ENCODE results near the gene CEP112. TPM values are rescaled to one million over a fixed set of nuclear protein-coding genes. Genes with fewer than 3 reads are reported as not detected.

Gene CEP112
- 1 to 10 TPM; 5.0 to 8.6 TPM for total RNA-seq

- ATAC-seq (replicated peaks in 1 of 2) (peak; percentile 85 to 89), DNase-seq (peak; percentile 82 to 87)
- peak within 1 kb of the TSS; percentile 86 to 88 for H3K4me3 Mint-ChIP-seq
- H3K4me1 Mint-ChIP-seq (ENCODE audit: low read depth), result peaks cover 11% of the 10 kb centered on the region
- peak within 1 kb of the TSS; percentile 79 for H3K27ac Mint-ChIP-seq
- no peaks in the 10 kb centered on the region for H3K36me3 Mint-ChIP-seq (ENCODE audit: insufficient read depth in 2 of 2)
- no peaks in the 10 kb centered on the region for H3K9me3 Mint-ChIP-seq
- H3K27me3 Mint-ChIP-seq (ENCODE audit: low read depth), result no peaks in the 10 kb centered on the region
Observed at GRCh38 chr17:66191593-66192377, at the start of gene CEP112. Gene CEP112, minus strand, starts transcription at chr17:66192133.

DNA sequence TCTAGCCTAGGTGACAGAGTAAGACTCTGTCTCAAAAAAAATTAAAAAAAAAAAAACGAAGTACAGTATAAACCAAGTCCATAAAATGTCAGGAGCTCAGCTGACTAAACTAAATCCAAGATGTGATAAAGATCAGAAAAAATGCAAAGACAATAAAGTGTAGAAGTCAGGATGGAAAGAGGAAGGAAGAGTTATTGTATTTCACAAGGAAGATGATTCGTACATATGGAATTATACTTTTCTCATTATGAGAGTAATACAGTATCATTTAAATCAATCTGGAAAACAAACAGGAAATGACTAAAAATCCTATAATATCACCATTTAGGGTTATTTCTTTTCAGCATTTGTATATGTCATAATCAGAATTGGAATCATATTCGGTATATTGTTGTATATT lies 48.7 kb upstream of the CEP112 start:
- H3K27ac Mint-ChIP-seq, result no peak overlapping the region
- no peak for ATAC-seq (replicated peaks in 1 of 2)

GRCh38 chr17:66240013-66240412 lies 48.1 kb upstream of the CEP112 start:
- Mint-ChIP-seq H3K4me1 (ENCODE audit: low read depth) (peaks cover 10% of the 10 kb centered on the region), H3K36me3 (ENCODE audit: insufficient read depth in 2 of 2) (no peaks in the 10 kb centered on the region), H3K9me3 (no peaks in the 10 kb centered on the region), H3K4me3 (no peak overlapping the region), H3K27me3 (ENCODE audit: low read depth) (no peaks in the 10 kb centered on the region), H3K27ac (no peak overlapping the region)
- no peak for DNase-seq
- no peak for ATAC-seq (replicated peaks in 1 of 2)

More for the DNA sequence above, 48.7 kb upstream of the CEP112 start:
- DNase-seq, result no peak
- Mint-ChIP-seq H3K4me1 (ENCODE audit: low read depth) (peaks cover 10% of the 10 kb centered on the region), H3K36me3 (ENCODE audit: insufficient read depth in 2 of 2) (no peaks in the 10 kb centered on the region), H3K9me3 (no peaks in the 10 kb centered on the region), H3K27me3 (ENCODE audit: low read depth) (no peaks in the 10 kb centered on the region), H3K4me3 (no peak overlapping the region)

GRCh38 chr17:66235377-66235994 lies 43.6 kb upstream of the CEP112 start:
- no peak overlapping the region for H3K4me3 Mint-ChIP-seq
- ATAC-seq (replicated peaks in 1 of 2) (no peak), DNase-seq (no peak)
- H3K4me1 Mint-ChIP-seq (ENCODE audit: low read depth), result peaks cover 15% of the 10 kb centered on the region
- no peaks in the 10 kb centered on the region for H3K9me3 Mint-ChIP-seq
- H3K27me3 Mint-ChIP-seq (ENCODE audit: low read depth), result no peaks in the 10 kb centered on the region
- no peaks in the 10 kb centered on the region for H3K36me3 Mint-ChIP-seq (ENCODE audit: insufficient read depth in 2 of 2)
- H3K27ac Mint-ChIP-seq, result no peak overlapping the region

GRCh38 chr17:66234611-66235010 lies 42.7 kb upstream of the CEP112 start:
- no peaks in the 10 kb centered on the region for H3K36me3 Mint-ChIP-seq (ENCODE audit: insufficient read depth in 2 of 2)
- no peaks in the 10 kb centered on the region for H3K9me3 Mint-ChIP-seq
- H3K27me3 Mint-ChIP-seq (ENCODE audit: low read depth), result no peaks in the 10 kb centered on the region
- H3K27ac Mint-ChIP-seq, result no peak overlapping the region
- no peak overlapping the region for H3K4me3 Mint-ChIP-seq
- ATAC-seq (replicated peaks in 1 of 2), result no peak
- DNase-seq, result no peak
- H3K4me1 Mint-ChIP-seq (ENCODE audit: low read depth), result peaks cover 8% of the 10 kb centered on the region

DNA sequence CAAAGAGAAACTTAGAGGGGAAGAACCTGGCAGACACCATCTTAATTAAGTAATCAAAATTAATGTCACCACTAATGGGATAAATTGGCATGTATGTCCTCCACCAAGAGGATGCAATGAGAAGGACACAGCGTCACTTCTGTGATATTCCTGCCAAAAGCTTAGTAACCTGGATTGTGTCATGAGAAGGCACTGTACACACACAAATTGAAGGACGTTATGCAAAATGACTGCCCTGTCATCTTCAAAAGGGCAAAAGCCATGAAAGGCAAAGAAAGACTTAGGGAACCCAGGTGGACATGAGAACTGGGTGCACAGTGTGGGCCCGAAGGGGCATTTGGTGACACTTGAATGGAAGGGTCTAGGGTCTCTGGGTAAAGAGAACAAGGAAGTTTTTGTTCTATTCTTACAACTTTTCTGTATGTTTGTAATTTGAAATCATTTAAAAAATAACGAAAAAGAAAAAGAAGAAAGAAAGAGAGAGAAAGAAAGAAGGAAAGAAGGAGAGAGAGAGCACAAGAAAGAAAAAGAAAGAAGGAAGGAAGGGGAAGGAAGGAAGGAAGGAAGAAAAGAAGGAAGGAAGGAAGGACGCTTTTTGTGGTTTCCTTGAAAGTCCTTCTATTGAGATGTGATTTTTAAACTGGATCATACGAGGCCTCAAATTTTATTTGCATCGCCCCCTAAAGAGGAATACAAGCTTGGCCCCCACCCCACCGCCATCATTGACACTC lies 41.3 kb upstream of the CEP112 start:
- Mint-ChIP-seq H3K27me3 (ENCODE audit: low read depth) (no peaks in the 10 kb centered on the region), H3K4me1 (ENCODE audit: low read depth) (peaks cover 8% of the 10 kb centered on the region), H3K4me3 (no peak overlapping the region), H3K36me3 (ENCODE audit: insufficient read depth in 2 of 2) (no peaks in the 10 kb centered on the region), H3K9me3 (no peaks in the 10 kb centered on the region), H3K27ac (no peak overlapping the region)
- no peak for DNase-seq
- no peak for ATAC-seq (replicated peaks in 1 of 2)

DNA sequence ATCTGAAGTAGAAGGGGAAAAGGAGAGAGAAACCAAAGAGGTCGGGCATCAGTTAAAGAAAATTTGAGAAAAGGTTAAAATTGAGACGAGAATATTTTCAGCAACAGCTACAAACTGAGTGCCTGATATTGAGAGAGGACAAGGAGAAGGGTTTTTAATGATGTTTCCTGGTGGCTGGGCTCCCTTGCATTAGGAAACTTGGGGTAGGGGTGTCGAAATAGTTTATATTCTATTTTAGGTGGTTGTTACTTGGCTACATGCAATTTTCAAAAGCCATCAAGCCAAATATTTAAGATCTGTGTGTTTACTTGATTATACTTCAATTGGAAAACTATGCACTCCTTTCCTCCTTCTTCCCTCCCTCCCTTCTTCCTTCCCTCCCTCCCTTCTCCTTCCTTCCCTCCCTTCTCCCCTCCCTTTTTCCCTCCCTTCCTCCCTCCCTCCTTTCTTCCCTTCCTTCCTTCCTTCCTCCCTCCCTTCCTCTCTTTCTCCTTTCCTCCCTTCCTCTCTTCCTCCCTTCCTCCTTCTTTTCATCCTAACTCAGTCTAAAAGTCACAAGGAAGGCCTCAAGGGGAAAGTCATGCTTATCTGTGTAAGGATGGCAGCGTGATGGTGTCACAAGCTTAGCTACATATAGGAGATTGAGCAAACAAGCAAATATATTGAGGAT lies 39.1 kb upstream of the CEP112 start:
- DNase-seq (no peak), ATAC-seq (replicated peaks in 1 of 2) (no peak)
- Mint-ChIP-seq H3K27ac (no peak overlapping the region), H3K9me3 (no peaks in the 10 kb centered on the region), H3K36me3 (ENCODE audit: insufficient read depth in 2 of 2) (no peaks in the 10 kb centered on the region), H3K27me3 (ENCODE audit: low read depth) (no peaks in the 10 kb centered on the region), H3K4me1 (ENCODE audit: low read depth) (peaks cover 8% of the 10 kb centered on the region), H3K4me3 (no peak overlapping the region)

DNA sequence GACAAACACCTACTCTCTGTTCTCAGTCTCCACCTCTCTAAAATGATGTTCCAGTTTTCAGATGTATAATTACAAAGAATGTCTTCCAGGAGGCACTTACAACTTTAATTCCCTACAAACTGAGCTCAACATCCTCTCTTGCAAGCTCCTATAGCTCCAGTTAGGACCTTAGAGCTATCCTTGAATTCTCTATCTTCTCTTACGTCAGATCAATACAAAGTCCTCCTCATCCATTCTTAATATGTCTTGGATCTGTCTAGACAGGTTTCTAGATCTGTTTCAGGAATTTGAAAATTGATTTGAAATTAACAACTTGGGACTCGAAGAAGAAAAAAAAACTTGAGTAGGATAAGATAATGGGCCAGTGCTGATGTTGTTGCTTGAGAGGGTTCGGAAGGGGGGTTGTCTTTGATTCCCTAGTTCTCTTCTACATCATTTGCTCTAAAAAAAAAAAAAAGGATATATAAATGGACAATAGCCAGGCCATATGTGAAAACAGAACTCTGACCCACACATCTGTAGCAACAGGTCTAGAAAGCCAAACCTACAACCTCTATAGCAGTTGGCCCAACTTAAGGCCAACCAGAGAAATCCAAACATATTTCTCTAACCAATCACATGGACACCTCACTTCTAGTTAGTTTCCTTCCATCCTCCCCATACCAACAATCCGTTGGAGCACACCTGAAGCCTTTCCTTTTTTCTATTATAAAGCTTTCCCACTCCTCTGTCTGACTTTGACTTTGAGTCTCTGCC lies 38.0 kb upstream of the CEP112 start:
- H3K9me3 Mint-ChIP-seq, result no peaks in the 10 kb centered on the region

DNA sequence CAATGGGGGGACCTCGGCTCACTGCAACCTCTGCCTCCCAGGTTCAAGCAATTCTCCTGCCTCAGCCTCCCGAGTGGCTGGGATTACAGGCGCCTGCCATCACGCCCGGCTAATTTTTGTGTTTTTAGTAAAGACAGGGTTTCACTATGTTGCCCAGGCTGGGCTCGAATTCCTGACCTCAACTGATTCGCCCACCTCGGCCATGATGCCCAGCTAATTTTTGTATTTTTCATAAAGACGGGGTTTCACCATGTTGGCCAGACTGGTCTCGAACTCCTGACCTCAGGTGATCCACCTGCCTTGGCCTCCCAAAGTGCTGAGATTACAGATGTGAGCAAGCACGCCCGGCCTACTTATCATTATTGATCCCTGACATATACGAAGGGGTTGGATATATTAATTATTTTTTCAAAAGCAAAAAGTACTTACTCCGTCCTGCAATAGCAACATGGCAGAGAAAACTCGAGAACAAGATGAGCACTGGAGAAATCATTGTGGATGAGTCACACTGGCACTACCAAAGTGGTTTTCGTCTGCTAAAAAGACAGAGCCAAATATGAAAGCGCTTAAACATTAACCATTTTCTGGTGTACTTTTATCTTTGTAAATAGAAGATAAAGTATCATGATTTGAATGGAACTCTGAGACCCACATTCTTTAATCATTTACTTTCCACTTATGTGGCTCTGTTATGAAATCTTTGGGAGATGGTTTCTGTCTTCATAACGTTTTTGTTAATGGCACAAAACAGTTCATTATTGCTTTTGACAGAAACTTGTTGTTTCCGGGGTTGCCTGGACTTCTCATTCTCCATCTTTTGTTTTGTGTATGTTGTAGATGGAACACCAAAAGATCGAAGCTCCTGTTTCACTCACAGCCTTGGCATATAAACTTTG lies 37.2 kb upstream of the CEP112 start, which contains the start of gene APOH:
Gene APOH, minus strand, starts transcription at position 529 of the 896 bp plus-strand sequence. Its CDS starts 36 bp downstream, at position 493.
- Mint-ChIP-seq H3K27me3 (ENCODE audit: low read depth) (no peaks in the 10 kb centered on the region), H3K27ac (no peak within 1 kb of the TSS), H3K36me3 (ENCODE audit: insufficient read depth in 2 of 2) (no peaks in the 10 kb centered on the region), H3K4me3 (no peak within 1 kb of the TSS), H3K4me1 (ENCODE audit: low read depth) (peaks cover 8% of the 10 kb centered on the region), H3K9me3 (no peaks in the 10 kb centered on the region)
- no peak for DNase-seq
- ATAC-seq (replicated peaks in 1 of 2), result no peak

More for the DNA sequence above, 38.0 kb upstream of the CEP112 start:
- Mint-ChIP-seq H3K27ac (no peak overlapping the region), H3K36me3 (ENCODE audit: insufficient read depth in 2 of 2) (no peaks in the 10 kb centered on the region), H3K4me1 (ENCODE audit: low read depth) (peaks cover 8% of the 10 kb centered on the region), H3K4me3 (no peak overlapping the region), H3K27me3 (ENCODE audit: low read depth) (no peaks in the 10 kb centered on the region)
- no peak for ATAC-seq (replicated peaks in 1 of 2)
- no peak for DNase-seq

DNA sequence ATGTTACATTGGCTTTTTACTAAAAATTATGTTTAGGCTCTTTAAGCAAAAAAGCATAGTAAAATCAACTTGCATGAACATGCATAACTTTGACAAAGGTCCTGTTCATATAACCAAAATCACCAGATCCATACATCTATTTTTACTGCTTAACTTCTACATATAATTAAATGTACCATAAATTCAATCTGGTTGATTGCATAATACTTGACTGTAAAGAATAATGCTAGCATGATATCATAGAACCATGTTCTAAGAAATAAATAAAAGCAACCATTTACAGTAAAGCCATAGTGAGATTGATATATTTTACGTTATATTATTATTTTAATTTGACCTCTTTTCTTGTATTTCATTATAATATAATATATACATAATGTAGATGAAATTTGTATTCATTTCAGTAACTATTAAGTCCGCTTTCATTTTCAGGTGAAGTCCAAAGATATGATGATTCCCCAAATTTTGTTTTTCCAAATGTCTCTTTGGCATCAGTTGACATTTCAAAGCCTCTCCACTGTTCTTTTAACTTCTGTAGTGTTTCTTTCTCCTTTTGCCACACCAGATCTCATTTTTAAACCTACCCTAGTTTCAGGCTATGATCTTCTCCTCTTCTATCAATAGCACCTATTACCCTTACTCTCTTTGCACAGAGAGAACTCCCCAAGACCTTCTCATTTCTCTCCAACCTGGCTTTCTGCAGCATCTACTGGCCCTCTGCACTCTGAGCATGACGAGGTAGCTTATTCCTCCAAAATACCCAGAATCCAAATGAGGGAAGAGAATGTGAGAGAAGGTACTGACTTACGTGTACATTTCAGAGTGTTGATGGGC lies 35.5 kb upstream of the CEP112 start:
- Mint-ChIP-seq H3K27me3 (ENCODE audit: low read depth) (no peaks in the 10 kb centered on the region), H3K36me3 (ENCODE audit: insufficient read depth in 2 of 2) (no peaks in the 10 kb centered on the region), H3K9me3 (no peaks in the 10 kb centered on the region), H3K4me1 (ENCODE audit: low read depth) (no peaks in the 10 kb centered on the region), H3K4me3 (no peak overlapping the region), H3K27ac (no peak overlapping the region)
- no peak for DNase-seq
- ATAC-seq (replicated peaks in 1 of 2), result no peak

- H3K9me3 Mint-ChIP-seq, result no peaks in the 10 kb centered on the region
- no peak for ATAC-seq (replicated peaks in 1 of 2)
- H3K27me3 Mint-ChIP-seq (ENCODE audit: low read depth), result no peaks in the 10 kb centered on the region
Observed at GRCh38 chr17:66222798-66223350, 30.9 kb upstream of the CEP112 start.

More at GRCh38 chr17:66222798-66223350, 30.9 kb upstream of the CEP112 start:
- DNase-seq, result no peak
- H3K4me3 Mint-ChIP-seq, result no peak overlapping the region
- H3K36me3 Mint-ChIP-seq (ENCODE audit: insufficient read depth in 2 of 2), result no peaks in the 10 kb centered on the region
- no peaks in the 10 kb centered on the region for H3K4me1 Mint-ChIP-seq (ENCODE audit: low read depth)
- H3K27ac Mint-ChIP-seq, result no peak overlapping the region
